ENCODE data around the gene KCNQ1.

GRCh38 chr11:2891326-2892214, 446.8 kb downstream of the KCNQ1 start:
- TF ChIP-seq CTCF (IDR thresholded peaks at IDR 0.05) (no peak), IRF2 (CRISPR knock-in tag; IDR thresholded peaks at IDR 0.05; ENCODE audit: borderline replicate concordance, low read depth) (no peak), ATF3 (CRISPR knock-in tag; conservative IDR thresholded peaks at IDR 0.05) (no peak), FOXP1 (CRISPR knock-in tag; IDR thresholded peaks at IDR 0.05; ENCODE audit: borderline replicate concordance) (0 out of 2 replicates have a peak, but pooled peaks have one; percentile 4), AFF4 (CRISPR knock-in tag; IDR thresholded peaks at IDR 0.05; ENCODE audit: borderline replicate concordance) (no peak)

Data from WTC11 (cell line).